ENCODE measurements around the gene SMIM7.

- TF ChIP-seq EZH2 (IDR thresholded peaks at IDR 0.05; ENCODE audit: insufficient read depth, poor library complexity, severe bottlenecking): no peak
- no peak for TF ChIP-seq EZH2phosphoT487 (IDR thresholded peaks at IDR 0.05; ENCODE audit: insufficient read depth, low read depth)
Observed at GRCh38 chr19:16624236-16624635, 35.7 kb downstream of the SMIM7 start.

Measured in GM23248 (cell line).